WERI-Rb-1 (cell line): ENCODE results near the gene IFRD1.

Experiments used
- DNase-seq: peaks from one replicate; pipeline ENCODE4 v3.0.0-alpha.2; 2020
- H3K27ac ChIP-seq: fragments of 250-450 bp; sonication (Bioruptor Pico); 2 replicates; pipeline ENCODE4 v1.5.1; 2020; ENCODE audit warnings: mild to moderate bottlenecking, moderate library complexity
- H3K27me3 ChIP-seq: fragments of 250-450 bp; sonication (Bioruptor Pico); 2 replicates; pipeline ENCODE4 v1.5.1; 2021; ENCODE audit warnings: mild to moderate bottlenecking, low read depth, moderate library complexity; ENCODE audit not compliant: insufficient read depth, severe bottlenecking
- H3K36me3 ChIP-seq: fragments of 250-450 bp; sonication (Bioruptor Pico); 2 replicates; pipeline ENCODE4 v1.5.1; 2020; ENCODE audit warnings: mild to moderate bottlenecking, moderate library complexity
- H3K4me3 ChIP-seq: 2 replicates; pipeline ENCODE4 v1.5.1; 2011; ENCODE audit warnings: low read depth, mild to moderate bottlenecking, control low read depth, low read length
- H3K9me3 ChIP-seq: fragments of 250-450 bp; sonication (Bioruptor Pico); 2 replicates; pipeline ENCODE4 v1.5.1; 2021; ENCODE audit warnings: mild to moderate bottlenecking, moderate library complexity; ENCODE audit not compliant: severe bottlenecking
- CTCF ChIP-seq: IDR thresholded peaks from 2 replicates; pipeline ENCODE4 v1.5.1; 2011; ENCODE audit warnings: low read depth, mild to moderate bottlenecking, control low read depth, inconsistent platforms, low read length

Gene IFRD1

GRCh38 chr7:112431803-112432202, 18.5 kb upstream of the IFRD1 start:
- H3K36me3 ChIP-seq: no peaks in the 10 kb centered on the region
- no peak for DNase-seq

GRCh38 chr7:112433289-112433688, 17.0 kb upstream of the IFRD1 start:
- no peak for TF ChIP-seq CTCF
- H3K4me3 ChIP-seq: no peak overlapping the region
- H3K36me3 ChIP-seq: no peaks in the 10 kb centered on the region
- no peak overlapping the region for H3K27ac ChIP-seq
- H3K27me3 ChIP-seq: no peaks in the 10 kb centered on the region
- no peaks in the 10 kb centered on the region for H3K9me3 ChIP-seq
- DNase-seq: no peak

More at GRCh38 chr7:112431803-112432202, 18.5 kb upstream of the IFRD1 start:
- no peaks in the 10 kb centered on the region for H3K27me3 ChIP-seq
- no peak overlapping the region for H3K27ac ChIP-seq
- no peak overlapping the region for H3K4me3 ChIP-seq
- H3K9me3 ChIP-seq: no peaks in the 10 kb centered on the region
- no peak for TF ChIP-seq CTCF

GRCh38 chr7:112437072-112437471, 13.2 kb upstream of the IFRD1 start:
- Histone ChIP-seq H3K4me3 (no peak overlapping the region), H3K27me3 (no peaks in the 10 kb centered on the region), H3K27ac (no peak overlapping the region), H3K9me3 (no peaks in the 10 kb centered on the region), H3K36me3 (no peaks in the 10 kb centered on the region)
- no peak for TF ChIP-seq CTCF
- DNase-seq: no peak

GRCh38 chr7:112439476-112439875, 10.8 kb upstream of the IFRD1 start:
- Histone ChIP-seq H3K9me3 (no peaks in the 10 kb centered on the region), H3K4me3 (no peak overlapping the region), H3K27me3 (no peaks in the 10 kb centered on the region), H3K27ac (no peak overlapping the region), H3K36me3 (no peaks in the 10 kb centered on the region)
- no peak for DNase-seq
- no peak for TF ChIP-seq CTCF

GRCh38 chr7:112442210-112442609, 8.1 kb upstream of the IFRD1 start:
- H3K9me3 ChIP-seq: no peaks in the 10 kb centered on the region
- no peak overlapping the region for H3K4me3 ChIP-seq
- TF ChIP-seq CTCF: no peak
- no peaks in the 10 kb centered on the region for H3K36me3 ChIP-seq
- H3K27me3 ChIP-seq: no peaks in the 10 kb centered on the region
- H3K27ac ChIP-seq: no peak overlapping the region
- DNase-seq: no peak

- Histone ChIP-seq H3K4me3 (no peak overlapping the region), H3K27ac (no peak overlapping the region), H3K36me3 (no peaks in the 10 kb centered on the region), H3K27me3 (no peaks in the 10 kb centered on the region), H3K9me3 (no peaks in the 10 kb centered on the region)
- DNase-seq: no peak
- no peak for TF ChIP-seq CTCF
Observed at GRCh38 chr7:112444505-112444904, 5.8 kb upstream of the IFRD1 start.
